Uterus (tissue), 4 donors: ENCODE measurements around the gene RIMKLB. TPM values are rescaled to one million over a fixed set of nuclear protein-coding genes. Genes with fewer than 3 reads are reported as not detected.

Experiments
- DNase-seq, 2 donors: peaks; one replicate each; pipeline ENCODE4 v3.0.0-alpha.2; 2019 to 2020
- H3K27ac ChIP-seq, 2 donors: fragments of 200-600 bp; sonication (generic); 1 replicate in 1 of 2; 2 replicates in 1 of 2; pipeline ENCODE4 v1.5.1; 2016 to 2018
- H3K27me3 ChIP-seq, 2 donors: fragments of 200-600 bp; sonication (generic); one replicate each; pipeline ENCODE4 v1.5.1; 2018 to 2019; ENCODE audit warnings: control low read depth in 1 of 2
- H3K36me3 ChIP-seq, 2 donors: fragments of 200-600 bp; sonication (generic); one replicate each; pipeline ENCODE4 v1.5.1; 2019; ENCODE audit warnings: control low read depth in 1 of 2
- H3K4me1 ChIP-seq, 2 donors: fragments of 200-600 bp; sonication (generic); one replicate each; pipeline ENCODE4 v1.5.1; 2018 to 2019; ENCODE audit warnings: control low read depth in 1 of 2
- H3K4me3 ChIP-seq, 2 donors: fragments of 200-600 bp; sonication (generic); 1 replicate in 1 of 2; 2 replicates in 1 of 2; pipeline ENCODE4 v1.5.1; 2018 to 2019; ENCODE audit warnings: mild to moderate bottlenecking in 1 of 2
- H3K9me3 ChIP-seq, 2 donors: fragments of 200-600 bp; sonication (generic); one replicate each; pipeline ENCODE4 v1.5.1; 2019; ENCODE audit warnings: control low read depth in 1 of 2
- POLR2A ChIP-seq, 2 donors: fragments of 450-650 bp; IDR thresholded peaks; one replicate each; pipeline ENCODE4 v1.6.1; 2016; ENCODE audit warnings: antibody characterized with exemption in 2 of 2, mild to moderate bottlenecking in 1 of 2, moderate library complexity in 1 of 2
- intact Hi-C: fragments of 100-400 bp; cut with DNase I; formaldehyde crosslinking; loops from one replicate; pipeline ENCODE4 v1.15.1; 2023; ENCODE audit warnings: low total_unique reads
- total RNA-seq, 4 donors: library from RNA; depleted of rRNA in 3 of 4; stranded (reverse); fragments of >200 nt in 3 of 4; gene quantifications; one replicate each; pipeline versions ENCODE4 v1.1.0 to v1.2.4, GENCODE V29; 2014 to 2023
- TF ChIP-seq, protein P1 (sequence below), 4 experiments: fragments of 200-600 bp in 2 of 4; fragments of 450-650 bp in 2 of 4; sonication (generic) in 2 of 4; IDR thresholded peaks; one replicate each; pipeline ENCODE4 v1.5.1; 2016 to 2019; ENCODE audit warnings: antibody characterized with exemption in 4 of 4, mild to moderate bottlenecking in 2 of 4, moderate library complexity in 1 of 4
- donor health status: DM: yes; HTN: yes; CAD: no.

The RIMKLB gene
- total RNA-seq, 4 donors from 2014 or later, result 25.6 to 155 (median 93.4) TPM

- intact Hi-C loops, result loop anchor here (10.0 kb wide), 1 partner anchor 147 kb away; the partner anchor contains the start of gene A2ML1
- H3K9me3 ChIP-seq, result no peaks in the 10 kb centered on the region
Measured at GRCh38 chr12:8677362-8677761, 20.4 kb upstream of the RIMKLB start.

DNA sequence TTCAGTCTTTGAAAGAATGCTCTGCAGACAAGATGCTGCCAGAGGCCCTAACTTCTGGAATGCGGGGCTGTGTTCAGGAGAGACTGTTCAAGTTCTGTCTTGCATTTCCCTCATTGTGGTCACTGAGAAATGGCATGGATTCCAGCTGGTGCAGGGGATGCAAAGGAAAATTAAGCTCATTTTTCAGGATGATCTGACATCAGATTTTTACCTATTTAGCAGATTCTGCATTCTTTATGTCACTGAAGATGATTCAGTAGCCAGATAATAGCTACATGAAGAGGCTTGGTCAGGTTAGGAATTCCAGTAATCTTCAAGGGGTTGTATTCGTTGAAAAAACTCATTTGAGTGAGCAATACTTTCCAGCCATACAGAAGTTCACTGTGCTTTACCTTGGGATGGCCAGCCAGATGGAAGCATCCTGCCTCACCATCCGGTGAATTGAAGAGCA lies 19.1 kb upstream of the RIMKLB start:
- H3K36me3 ChIP-seq, result no peaks in the 10 kb centered on the region
- DNase-seq, result no peak
- H3K9me3 ChIP-seq, result no peaks in the 10 kb centered on the region
- no peaks in the 10 kb centered on the region for H3K27me3 ChIP-seq
- intact Hi-C loops, result loop anchor here (10.0 kb wide), 1 partner anchor 146 kb away; the partner anchor contains the start of gene A2ML1
- no peak overlapping the region for H3K4me3 ChIP-seq
- H3K4me1 ChIP-seq, result no peaks in the 10 kb centered on the region
- H3K27ac ChIP-seq, result peak overlapping the region in 1 of 2 donors; percentile 19
- TF ChIP-seq POLR2A (IDR thresholded peaks at IDR 0.05), result no peak

More at GRCh38 chr12:8677362-8677761, 20.4 kb upstream of the RIMKLB start:
- Histone ChIP-seq H3K27me3 (no peaks in the 10 kb centered on the region), H3K36me3 (no peaks in the 10 kb centered on the region), H3K4me3 (no peak overlapping the region), H3K27ac (no peak overlapping the region), H3K4me1 (no peaks in the 10 kb centered on the region)
- TF ChIP-seq POLR2A (IDR thresholded peaks at IDR 0.05), result no peak
- TF ChIP-seq, protein P1, sequence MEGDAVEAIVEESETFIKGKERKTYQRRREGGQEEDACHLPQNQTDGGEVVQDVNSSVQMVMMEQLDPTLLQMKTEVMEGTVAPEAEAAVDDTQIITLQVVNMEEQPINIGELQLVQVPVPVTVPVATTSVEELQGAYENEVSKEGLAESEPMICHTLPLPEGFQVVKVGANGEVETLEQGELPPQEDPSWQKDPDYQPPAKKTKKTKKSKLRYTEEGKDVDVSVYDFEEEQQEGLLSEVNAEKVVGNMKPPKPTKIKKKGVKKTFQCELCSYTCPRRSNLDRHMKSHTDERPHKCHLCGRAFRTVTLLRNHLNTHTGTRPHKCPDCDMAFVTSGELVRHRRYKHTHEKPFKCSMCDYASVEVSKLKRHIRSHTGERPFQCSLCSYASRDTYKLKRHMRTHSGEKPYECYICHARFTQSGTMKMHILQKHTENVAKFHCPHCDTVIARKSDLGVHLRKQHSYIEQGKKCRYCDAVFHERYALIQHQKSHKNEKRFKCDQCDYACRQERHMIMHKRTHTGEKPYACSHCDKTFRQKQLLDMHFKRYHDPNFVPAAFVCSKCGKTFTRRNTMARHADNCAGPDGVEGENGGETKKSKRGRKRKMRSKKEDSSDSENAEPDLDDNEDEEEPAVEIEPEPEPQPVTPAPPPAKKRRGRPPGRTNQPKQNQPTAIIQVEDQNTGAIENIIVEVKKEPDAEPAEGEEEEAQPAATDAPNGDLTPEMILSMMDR (IDR thresholded peaks at IDR 0.05), result no peak
- no peak for DNase-seq

DNA sequence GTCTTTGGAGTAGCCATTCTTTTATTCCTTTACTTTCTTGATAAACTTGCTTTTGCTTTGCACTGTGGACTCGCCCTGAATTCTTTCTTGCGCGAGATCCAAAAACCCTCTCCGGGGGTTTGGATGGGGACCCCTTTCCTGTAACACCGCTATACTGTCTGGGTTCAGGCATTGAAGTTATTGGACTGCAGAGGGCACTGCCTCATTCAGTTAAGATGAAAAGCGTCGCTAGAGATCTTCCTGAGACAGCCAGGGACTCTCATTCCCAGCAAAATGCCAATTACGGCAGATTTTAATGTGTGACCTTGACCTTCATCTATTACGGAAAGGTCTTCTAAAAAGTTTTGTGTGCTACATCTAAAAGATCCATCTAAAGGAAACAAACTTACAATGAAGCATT lies 17.3 kb upstream of the RIMKLB start:
- intact Hi-C loops, result loop anchor here (10.0 kb wide), 1 partner anchor 214 kb away; no protein-coding TSS in a partner anchor
- H3K4me1 ChIP-seq, result no peaks in the 10 kb centered on the region
- H3K4me3 ChIP-seq, result no peak overlapping the region
- peak overlapping the region in 1 of 2 donors; percentile 76 for H3K27ac ChIP-seq
- no peaks in the 10 kb centered on the region for H3K9me3 ChIP-seq
- H3K27me3 ChIP-seq, result no peaks in the 10 kb centered on the region
- TF ChIP-seq POLR2A (IDR thresholded peaks at IDR 0.05), result no peak
- TF ChIP-seq, protein P1 (IDR thresholded peaks at IDR 0.05), result no peak
- no peak for DNase-seq
- H3K36me3 ChIP-seq, result no peaks in the 10 kb centered on the region

GRCh38 chr12:8681129-8681884 lies 16.5 kb upstream of the RIMKLB start:
- Histone ChIP-seq H3K4me3 (no peak overlapping the region), H3K36me3 (no peaks in the 10 kb centered on the region), H3K27me3 (no peaks in the 10 kb centered on the region), H3K4me1 (no peaks in the 10 kb centered on the region), H3K9me3 (no peaks in the 10 kb centered on the region), H3K27ac (peak overlapping the region; percentile 17 to 76)
- peak in 1 of 2 donors; percentile 31 for DNase-seq
- intact Hi-C loops, result loop anchor here (10.0 kb wide), 1 partner anchor 213 kb away; no protein-coding TSS in a partner anchor
- TF ChIP-seq, protein P1 (IDR thresholded peaks at IDR 0.05), result no peak
- no peak for TF ChIP-seq POLR2A (IDR thresholded peaks at IDR 0.05)

DNA sequence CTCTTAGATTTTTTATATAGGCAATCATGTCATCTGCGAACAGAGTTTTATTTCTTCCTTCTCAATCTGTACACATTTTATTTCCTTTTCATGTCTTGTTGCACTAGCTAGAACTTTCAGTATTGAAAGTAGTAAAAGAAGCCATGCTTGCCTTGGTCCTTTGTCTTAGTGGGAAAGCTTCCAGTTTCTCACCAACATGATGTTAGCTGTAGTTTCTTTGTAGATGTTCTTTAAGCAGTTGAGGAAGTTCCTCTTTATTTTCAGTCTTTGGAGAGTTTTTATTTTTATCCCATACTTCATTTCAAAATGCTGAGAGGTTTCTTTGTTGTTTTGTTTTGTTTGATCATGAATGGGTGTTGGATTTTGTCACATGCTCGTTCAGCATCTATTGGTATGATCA lies 12.7 kb upstream of the RIMKLB start:
- DNase-seq, result no peak
- Histone ChIP-seq H3K4me3 (no peak overlapping the region), H3K4me1 (no peaks in the 10 kb centered on the region), H3K27ac (no peak overlapping the region), H3K9me3 (no peaks in the 10 kb centered on the region), H3K36me3 (no peaks in the 10 kb centered on the region), H3K27me3 (no peaks in the 10 kb centered on the region)
- intact Hi-C loops, result loop anchor here (10.0 kb wide), 1 partner anchor 210 kb away; no protein-coding TSS in a partner anchor
- no peak for TF ChIP-seq POLR2A (IDR thresholded peaks at IDR 0.05)
- TF ChIP-seq, protein P1 (IDR thresholded peaks at IDR 0.05), result no peak
